Measurements from ENCODE around the gene TP53BP2. TPM values are rescaled to one million over a fixed set of nuclear protein-coding genes. Genes with fewer than 3 reads are reported as not detected.
"Not testable (repeated sequence)": the region's sequence is repeated elsewhere in the genome, so short reads cannot be mapped to it uniquely, and the experiment has no call there.

Gene TP53BP2
- total RNA-seq, result 10 to 100 TPM; 43.0 to 77.5 (median 61.8) TPM

GRCh38 chr1:223845810-223846682, at the start of gene TP53BP2:
TP53BP2 (minus strand) TSS chr1:223845947; CDS start chr1:223845680, 267 bp downstream.
- peaks cover 13 to 46% (median 38%) of the 10 kb centered on the region in 4 donors for H3K4me1 ChIP-seq
- H3K9me3 ChIP-seq, result no peaks in the 10 kb centered on the region
- H3K4me3 ChIP-seq, result peak within 1 kb of the TSS; percentile 49 to 97 (median 85)
- WGBS, 2 donors, result 1% methylated on average over 8 to 30 of the region's 107 CpGs
- peak within 1 kb of the TSS; percentile 100 for H3K27ac ChIP-seq
- no peaks in the 10 kb centered on the region for H3K27me3 ChIP-seq
- peak; percentile 64 to 93 (median 82) for TF ChIP-seq POLR2A (IDR thresholded peaks at IDR 0.05)
- peak; percentile 72 to 78 for TF ChIP-seq POLR2AphosphoS5 (IDR thresholded peaks at IDR 0.05)
- peak; percentile 42 to 92 (median 88) for TF ChIP-seq CTCF (IDR thresholded peaks at IDR 0.05)
- TF ChIP-seq EP300 (IDR thresholded peaks at IDR 0.05), result no peak
- peak; percentile 93 to 98 for DNase-seq
- peak; percentile 96 for ATAC-seq (ENCODE audit: low FRiP score in 2 of 2)
- no peaks in the 10 kb centered on the region for H3K36me3 ChIP-seq

GRCh38 chr1:223890494-223890893, 44.7 kb upstream of the TP53BP2 start:
- H3K4me1 ChIP-seq; H3K4me3 ChIP-seq; H3K27me3 ChIP-seq; H3K9me3 ChIP-seq; DNase-seq; H3K36me3 ChIP-seq; H3K27ac ChIP-seq; ATAC-seq (ENCODE audit: low FRiP score in 2 of 2): not testable (repeated sequence)
- 64 to 71% methylated on average over 2 to 4 of the region's 7 CpGs for WGBS, 2 donors

GRCh38 chr1:223889319-223889718, 43.6 kb upstream of the TP53BP2 start:
- not testable (repeated sequence) for H3K36me3 ChIP-seq; H3K9me3 ChIP-seq; H3K27me3 ChIP-seq; DNase-seq; H3K4me3 ChIP-seq; ATAC-seq (ENCODE audit: low FRiP score in 2 of 2); H3K4me1 ChIP-seq; H3K27ac ChIP-seq
- WGBS, 2 donors, result 97 to 100% methylated on average over 4 of the region's 4 CpGs

- Histone ChIP-seq H3K27me3 (no peaks in the 10 kb centered on the region), H3K9me3 (no peaks in the 10 kb centered on the region), H3K4me1 (no peaks in the 10 kb centered on the region), H3K36me3 (no peaks in the 10 kb centered on the region), H3K4me3 (no peak overlapping the region), H3K27ac (no peak overlapping the region)
- peak; percentile 49 to 68 for ATAC-seq (ENCODE audit: low FRiP score in 2 of 2)
- TF ChIP-seq POLR2A (IDR thresholded peaks at IDR 0.05) (no peak), POLR2AphosphoS5 (IDR thresholded peaks at IDR 0.05) (peak; percentile 48 to 69), CTCF (IDR thresholded peaks at IDR 0.05) (no peak)
- no peak for DNase-seq
- 55 to 68% methylated on average over 12 of the region's 12 CpGs for WGBS, 2 donors
Observed at GRCh38 chr1:223887747-223888418, 42.1 kb upstream of the TP53BP2 start.

- no peaks in the 10 kb centered on the region for H3K36me3 ChIP-seq
- H3K27ac ChIP-seq, result no peak overlapping the region
- DNase-seq (no peak), ATAC-seq (ENCODE audit: low FRiP score in 2 of 2) (no peak)
- 69 to 74% methylated on average over 4 of the region's 4 CpGs for WGBS, 2 donors
- no peak overlapping the region for H3K4me3 ChIP-seq
- H3K9me3 ChIP-seq, result no peaks in the 10 kb centered on the region
- H3K27me3 ChIP-seq, result no peaks in the 10 kb centered on the region
- TF ChIP-seq CTCF (IDR thresholded peaks at IDR 0.05), result no peak
- TF ChIP-seq POLR2A (IDR thresholded peaks at IDR 0.05), result no peak
- no peak for TF ChIP-seq EP300 (IDR thresholded peaks at IDR 0.05)
- TF ChIP-seq POLR2AphosphoS5 (IDR thresholded peaks at IDR 0.05), result no peak
- H3K4me1 ChIP-seq, result no peaks in the 10 kb centered on the region
Observed at GRCh38 chr1:223886516-223886921, 40.8 kb upstream of the TP53BP2 start.
